Sigmoid colon (tissue), 4 donors: ENCODE results near the gene BCAR3.

Experiments used
- CTCF ChIP-seq, 4 experiments: fragments of 450-650 bp in 3 of 4; fragments of 200-600 bp in 1 of 4; IDR thresholded peaks; one replicate each; pipeline ENCODE4 v1.5.1; 2016 to 2019; ENCODE audit warnings: antibody characterized with exemption in 4 of 4, mild to moderate bottlenecking in 3 of 4, moderate library complexity in 2 of 4
- POLR2AphosphoS5 ChIP-seq, 4 donors: sonication (generic); formaldehyde crosslinking; IDR thresholded peaks; one replicate each; pipeline ENCODE4 v1.6.1; 2017; ENCODE audit warnings: antibody characterized with exemption in 4 of 4

- no peak for TF ChIP-seq CTCF (IDR thresholded peaks at IDR 0.05)
- TF ChIP-seq POLR2AphosphoS5 (IDR thresholded peaks at IDR 0.05): no peak
These were observed 81.0 kb downstream of the BCAR3 start for GRCh38 chr1:93600663-93601062.
